GM18951 (cell line): Measurements from ENCODE around the gene ATP6V1B1.

ENCODE experiments used
- POLR2A ChIP-seq: IDR thresholded peaks from 4 replicates; pipeline ENCODE4 v1.6.1; 2011; ENCODE audit warnings: mild to moderate bottlenecking; ENCODE audit not compliant: insufficient read length, insufficient read depth; ENCODE audit errors: extremely low read depth
- in situ Hi-C: fragments of 300-500 bp; cut with MboI; formaldehyde crosslinking; loops from one replicate; pipeline ENCODE4 v1.12.0; 2022; ENCODE audit warnings: low sequenced_read_pairs, mixed read lengths, inconsistent platforms; ENCODE audit not compliant: unreplicated experiment

ATP6V1B1 gene

GRCh38 chr2:70923378-70924015 lies 12.2 kb upstream of the ATP6V1B1 start:
- in situ Hi-C loops = no loop called here
- no peak for TF ChIP-seq POLR2A

DNA sequence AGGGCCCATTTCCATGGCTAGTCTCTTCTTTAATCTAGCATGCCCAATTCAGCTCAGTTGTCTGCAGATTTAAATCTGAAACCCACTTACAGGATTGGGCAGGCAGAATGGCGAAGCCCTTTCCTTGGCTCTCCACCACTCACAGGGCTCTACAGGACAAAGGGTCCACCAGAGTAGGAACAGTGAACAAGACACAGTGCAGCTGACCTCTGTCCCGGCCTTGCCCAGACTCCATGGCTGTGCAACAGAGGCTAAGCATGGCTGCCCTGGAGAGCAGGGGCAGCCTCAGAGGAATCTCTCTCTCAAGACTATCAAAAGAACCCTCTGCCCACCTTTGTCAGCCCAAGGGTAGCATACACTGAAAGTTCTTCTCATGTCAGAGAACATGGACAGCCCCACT lies 9.7 kb upstream of the ATP6V1B1 start:
- in situ Hi-C loops = no loop called here
- TF ChIP-seq POLR2A = no peak

GRCh38 chr2:70927138-70927537 lies 8.6 kb upstream of the ATP6V1B1 start:
- TF ChIP-seq POLR2A = no peak
- in situ Hi-C loops = no loop called here

DNA sequence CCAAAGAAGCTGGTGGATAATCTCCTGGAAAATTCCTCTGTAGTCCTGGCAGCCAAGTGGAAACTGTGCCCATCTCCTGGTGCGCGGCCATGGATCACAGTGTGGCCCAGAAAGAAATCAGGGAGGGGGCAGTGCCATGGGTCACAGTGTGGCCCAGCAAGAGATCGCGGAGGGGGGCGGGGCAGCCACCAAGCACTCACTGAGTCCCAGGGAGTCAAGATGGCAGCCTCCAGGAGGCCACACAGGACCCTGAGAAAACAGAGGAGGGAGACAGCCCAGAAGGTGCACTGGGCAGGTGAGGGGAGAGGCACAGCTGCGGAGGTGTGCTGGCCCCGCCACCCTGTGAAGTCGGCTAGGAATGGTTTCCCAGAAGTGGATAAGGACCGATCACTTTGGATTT lies 8.1 kb upstream of the ATP6V1B1 start:
- no peak for TF ChIP-seq POLR2A
- in situ Hi-C loops = no loop called here

GRCh38 chr2:70928366-70928765 lies 7.3 kb upstream of the ATP6V1B1 start:
- in situ Hi-C loops = no loop called here
- no peak for TF ChIP-seq POLR2A

GRCh38 chr2:70930371-70931329 lies 5.0 kb upstream of the ATP6V1B1 start:
- in situ Hi-C loops = no loop called here
- TF ChIP-seq POLR2A = no peak

- in situ Hi-C loops = no loop called here
- no peak for TF ChIP-seq POLR2A
Measured at GRCh38 chr2:70931376-70932000, 4.2 kb upstream of the ATP6V1B1 start.

GRCh38 chr2:70932631-70933230 lies 3.0 kb upstream of the ATP6V1B1 start:
- TF ChIP-seq POLR2A = no peak
- in situ Hi-C loops = no loop called here

DNA sequence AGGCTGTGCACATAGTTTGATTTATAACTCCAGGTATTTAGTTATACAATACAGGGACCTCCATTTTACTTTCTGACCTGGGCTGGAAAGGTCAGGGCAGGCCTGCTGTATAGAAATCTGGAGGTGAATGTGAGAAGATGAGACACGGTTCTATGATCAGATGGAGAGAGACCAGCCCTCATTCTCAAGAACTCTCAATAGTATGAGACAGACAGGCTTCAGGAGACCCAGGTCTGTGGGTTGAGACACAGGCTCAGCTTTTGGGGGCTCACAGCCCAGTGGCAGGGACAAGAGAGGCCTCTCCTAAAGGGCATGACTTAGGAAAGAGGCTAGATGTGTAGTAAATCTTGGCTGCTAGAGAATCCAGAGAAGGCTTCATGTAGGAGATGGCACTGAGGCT lies 719 bp upstream of the ATP6V1B1 start:
- no peak for TF ChIP-seq POLR2A
- in situ Hi-C loops = no loop called here

DNA sequence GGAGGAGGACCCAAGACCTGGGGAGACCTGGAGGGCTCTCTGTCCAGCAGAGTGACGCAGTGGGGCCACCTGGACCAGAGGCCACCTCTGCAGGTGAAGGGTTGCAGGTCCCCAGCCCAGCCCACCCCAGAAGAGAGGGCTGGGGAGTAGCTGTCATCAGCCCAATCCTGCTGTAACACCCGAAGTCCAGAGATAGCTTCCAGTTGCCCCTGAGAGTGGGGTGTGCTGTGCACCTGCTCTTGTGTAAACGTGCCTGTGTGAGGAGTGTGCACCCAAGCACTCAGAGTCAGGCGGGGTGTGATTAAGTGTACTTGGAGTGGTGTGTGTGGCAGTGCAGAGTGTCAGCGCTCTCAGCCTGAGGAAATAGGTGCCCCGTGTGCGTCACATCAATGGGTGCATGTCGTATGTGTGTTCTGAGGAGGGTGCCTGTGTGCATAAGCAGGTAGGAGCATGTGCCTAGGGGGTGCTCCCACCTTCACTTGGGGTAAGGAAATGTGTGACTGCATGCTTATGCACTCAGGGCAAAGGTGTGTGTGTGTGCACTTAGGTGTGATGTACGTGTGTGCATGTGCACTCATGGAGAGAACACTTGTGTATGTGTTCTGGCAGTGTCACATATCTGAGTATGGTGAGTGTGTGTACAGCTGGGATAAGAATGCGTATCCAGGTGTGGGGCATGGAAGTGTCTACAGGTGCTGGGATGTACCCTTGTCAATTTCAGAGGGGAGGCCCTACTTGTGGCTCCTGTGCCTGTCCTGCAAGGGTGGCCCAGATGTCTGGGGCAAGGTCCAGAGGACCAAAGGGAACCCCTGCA lies 672 bp downstream of the ATP6V1B1 start:
- TF ChIP-seq POLR2A = no peak
- in situ Hi-C loops = no loop called here

GRCh38 chr2:70936979-70937811 lies 1.5 kb downstream of the ATP6V1B1 start:
- TF ChIP-seq POLR2A = no peak
- in situ Hi-C loops = no loop called here
